Psoas muscle (tissue), 8 donors: ENCODE measurements around the gene HEYL. TPM values are rescaled to one million over a fixed set of nuclear protein-coding genes. Genes with fewer than 3 reads are reported as not detected.

Experiments used
- ATAC-seq, 4 donors: fragments of 200-7000 bp; cut with Tn5 transposase; one replicate each; pipeline ENCODE4 v1.9.1; 2020; ENCODE audit warnings: moderate library complexity in 3 of 4, mild to moderate bottlenecking in 2 of 4
- DNase-seq, 2 donors: peaks; one replicate each; pipeline ENCODE4 v3.0.0-alpha.2; 2020
- H3K27ac ChIP-seq: fragments of 200-600 bp; one replicate; pipeline ENCODE4 v1.8.0; 2022
- H3K27me3 ChIP-seq, 3 donors: fragments of 200-600 bp in 1 of 3; one replicate each; pipeline versions ENCODE4 v1.6.1 to v1.8.0; 2013 to 2022; ENCODE audit warnings: low read length in 2 of 3, mild to moderate bottlenecking in 2 of 3, moderate library complexity in 1 of 3; ENCODE audit not compliant: insufficient read depth in 3 of 3
- H3K36me3 ChIP-seq, 2 donors: fragments of 200-600 bp in 1 of 2; one replicate each; pipeline versions ENCODE4 v1.6.1 to v1.8.0; 2013 to 2022; ENCODE audit warnings: low read depth in 1 of 2, mild to moderate bottlenecking in 1 of 2, moderate library complexity in 1 of 2; ENCODE audit not compliant: insufficient read depth in 1 of 2
- H3K4me1 ChIP-seq: fragments of 200-600 bp; one replicate; pipeline ENCODE4 v1.8.0; 2022
- H3K4me3 ChIP-seq: fragments of 200-600 bp; one replicate; pipeline ENCODE4 v1.8.0; 2022; ENCODE audit warnings: mild to moderate bottlenecking
- H3K9me3 ChIP-seq: fragments of 200-600 bp; one replicate; pipeline ENCODE4 v1.8.0; 2022
- WGBS, 3 donors: extraction: QIAGEN DNeasy Blood & Tissue Kit; methylation state at CpG; one replicate each; pipeline versions ENCODE4 v1.1.6 to v1.1.7; 2013; 5-methylcytosine and 5-hydroxymethylcytosine counted together
- intact Hi-C, 2 donors: fragments of 100-400 bp; cut with DNase I; formaldehyde crosslinking; loops; one replicate each; pipeline versions ENCODE4 v1.11.0 to v1.14.2; 2022
- polyA plus RNA-seq, 3 donors: library from polyadenylated mRNA; stranded (reverse); fragments of 200-250 nt; gene quantifications; one replicate each; pipeline ENCODE4 v1.2.3, GENCODE V29; 2013
- total RNA-seq, 4 donors: library from RNA; stranded (reverse); fragmentation: NEBNext Ultra II Directional in 2 of 4; extraction: Animal tissue kit (Norgen Biotek cat#: 25700) in 2 of 4; gene quantifications; one replicate each; pipeline versions ENCODE4 v1.2.1 to v1.2.4, GENCODE V29; 2021 to 2023
- TF ChIP-seq, protein P1 (sequence below): fragments of 200-600 bp; IDR thresholded peaks from one replicate; pipeline ENCODE4 v1.8.0; 2022; ENCODE audit warnings: antibody characterized with exemption
- donor health status: healthy with polysubstance abuse.
- donor health status: DM: no; HTN: no; CAD: no; lungs with moderate emphysema.
- donor health status: Bipolar disorder and iron deficiency.
- donor health status: healthy.
- donor health status: DM: yes; HTN: yes; CAD: no.
- donor health status: DM: no; HTN: no; CAD: no.
- donor health status: DM: no; HTN: no; CAD: no.
- donor health status: DM: yes; HTN: yes; CAD: no.

Gene HEYL
- total and polyA plus RNA-seq, 7 donors: 2.1 to 10.0 (median 5.8) TPM

DNA sequence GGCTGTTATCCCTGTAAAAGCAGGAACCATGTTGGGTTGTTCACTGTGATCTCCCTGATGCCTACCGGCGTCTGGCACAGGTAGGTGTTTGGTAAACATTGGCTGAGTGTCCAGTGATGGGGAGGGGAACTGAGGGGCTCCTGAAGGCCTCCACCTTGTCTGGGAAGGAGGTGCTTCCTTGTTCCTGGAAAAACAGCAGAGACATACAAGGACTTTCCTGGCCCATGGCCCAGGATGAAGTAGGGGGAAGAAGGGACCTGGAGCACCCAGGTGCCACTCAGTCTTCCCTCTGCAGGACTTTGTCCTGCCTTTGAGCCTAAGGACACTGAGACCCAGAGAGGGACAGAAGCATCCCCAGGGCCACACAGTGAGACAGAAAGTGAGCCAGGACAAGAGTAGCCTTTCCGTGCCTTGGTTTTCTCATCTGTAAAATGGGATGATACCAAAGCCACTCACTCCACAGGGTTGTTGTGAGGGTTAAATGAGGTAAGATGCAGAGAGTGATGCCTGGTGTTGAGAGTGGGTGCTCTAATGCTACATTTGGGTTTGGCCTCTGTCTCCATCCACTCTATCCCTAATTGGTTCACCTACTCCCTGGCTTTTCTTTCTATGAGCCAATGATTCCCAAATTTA lies 6.1 kb upstream of the HEYL start:
- 73 to 89% (median 75%) methylated on average over 3 of the region's 3 CpGs for WGBS, 3 donors
- ATAC-seq (no peak), DNase-seq (no peak)
- no peaks in the 10 kb centered on the region for H3K27me3 ChIP-seq
- H3K27ac ChIP-seq: no peak overlapping the region
- no peaks in the 10 kb centered on the region for H3K36me3 ChIP-seq
- peaks cover 18% of the 10 kb centered on the region for H3K4me1 ChIP-seq
- intact Hi-C loops: no loop called here
- TF ChIP-seq, protein P1, sequence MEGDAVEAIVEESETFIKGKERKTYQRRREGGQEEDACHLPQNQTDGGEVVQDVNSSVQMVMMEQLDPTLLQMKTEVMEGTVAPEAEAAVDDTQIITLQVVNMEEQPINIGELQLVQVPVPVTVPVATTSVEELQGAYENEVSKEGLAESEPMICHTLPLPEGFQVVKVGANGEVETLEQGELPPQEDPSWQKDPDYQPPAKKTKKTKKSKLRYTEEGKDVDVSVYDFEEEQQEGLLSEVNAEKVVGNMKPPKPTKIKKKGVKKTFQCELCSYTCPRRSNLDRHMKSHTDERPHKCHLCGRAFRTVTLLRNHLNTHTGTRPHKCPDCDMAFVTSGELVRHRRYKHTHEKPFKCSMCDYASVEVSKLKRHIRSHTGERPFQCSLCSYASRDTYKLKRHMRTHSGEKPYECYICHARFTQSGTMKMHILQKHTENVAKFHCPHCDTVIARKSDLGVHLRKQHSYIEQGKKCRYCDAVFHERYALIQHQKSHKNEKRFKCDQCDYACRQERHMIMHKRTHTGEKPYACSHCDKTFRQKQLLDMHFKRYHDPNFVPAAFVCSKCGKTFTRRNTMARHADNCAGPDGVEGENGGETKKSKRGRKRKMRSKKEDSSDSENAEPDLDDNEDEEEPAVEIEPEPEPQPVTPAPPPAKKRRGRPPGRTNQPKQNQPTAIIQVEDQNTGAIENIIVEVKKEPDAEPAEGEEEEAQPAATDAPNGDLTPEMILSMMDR: no peak
- H3K9me3 ChIP-seq: no peaks in the 10 kb centered on the region
- no peak overlapping the region for H3K4me3 ChIP-seq

DNA sequence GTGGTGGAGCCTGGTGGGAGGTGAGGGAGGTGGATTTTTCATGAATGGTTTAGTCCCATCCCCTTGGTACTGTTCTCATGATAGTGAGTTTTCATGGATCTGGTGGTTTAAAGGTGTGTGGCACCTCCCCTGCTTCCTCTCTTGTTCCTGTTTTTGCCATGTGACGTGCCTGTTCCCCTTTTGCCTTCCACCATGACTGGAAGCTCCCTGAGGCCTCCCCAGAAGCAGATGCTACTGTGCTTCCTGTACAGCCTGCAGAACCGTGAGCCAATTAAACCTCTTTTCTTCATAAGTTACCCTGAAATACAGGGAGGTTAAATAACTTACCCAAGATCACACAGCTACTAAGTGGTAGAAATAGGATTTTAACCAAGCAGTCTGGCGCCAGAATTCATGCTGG lies 4.3 kb upstream of the HEYL start:
- ATAC-seq (no peak), DNase-seq (no peak)
- H3K36me3 ChIP-seq: no peaks in the 10 kb centered on the region
- H3K4me3 ChIP-seq: no peak overlapping the region
- H3K4me1 ChIP-seq: peaks cover 18% of the 10 kb centered on the region
- no peaks in the 10 kb centered on the region for H3K9me3 ChIP-seq
- WGBS, 3 donors: 89 to 93% (median 90%) methylated on average over 3 of the region's 3 CpGs
- H3K27ac ChIP-seq: peak overlapping the region; percentile 72
- intact Hi-C loops: no loop called here
- H3K27me3 ChIP-seq: no peaks in the 10 kb centered on the region
- TF ChIP-seq, protein P1: no peak

DNA sequence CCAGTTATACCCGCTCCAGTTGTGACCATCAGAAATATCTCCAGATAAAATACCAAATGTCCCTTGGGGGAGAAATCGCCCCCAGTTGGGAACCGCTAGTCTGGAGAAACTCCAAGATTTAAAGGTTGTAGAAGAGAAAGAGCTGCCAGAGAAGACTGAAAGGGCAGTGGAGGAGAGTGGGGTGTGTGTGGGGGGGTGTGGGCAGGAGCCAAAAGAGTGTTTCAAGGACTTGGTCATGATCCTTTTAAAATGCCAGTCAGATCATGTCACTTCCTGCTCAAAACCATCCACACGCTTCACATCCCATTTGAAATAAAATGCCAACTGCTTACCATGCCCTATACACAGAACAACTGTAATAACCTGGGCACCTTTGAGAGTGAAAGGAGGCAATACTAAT lies 3.4 kb upstream of the HEYL start:
- Histone ChIP-seq H3K4me3 (no peak overlapping the region), H3K9me3 (no peaks in the 10 kb centered on the region), H3K36me3 (no peaks in the 10 kb centered on the region), H3K4me1 (peaks cover 18% of the 10 kb centered on the region), H3K27me3 (no peaks in the 10 kb centered on the region), H3K27ac (peak overlapping the region; percentile 72)
- DNase-seq (no peak), ATAC-seq (peak; percentile 55 to 66 (median 61))
- intact Hi-C loops: no loop called here
- WGBS, 3 donors: 17 to 35% (median 22%) methylated on average over 4 of the region's 4 CpGs
- TF ChIP-seq, protein P1: no peak

DNA sequence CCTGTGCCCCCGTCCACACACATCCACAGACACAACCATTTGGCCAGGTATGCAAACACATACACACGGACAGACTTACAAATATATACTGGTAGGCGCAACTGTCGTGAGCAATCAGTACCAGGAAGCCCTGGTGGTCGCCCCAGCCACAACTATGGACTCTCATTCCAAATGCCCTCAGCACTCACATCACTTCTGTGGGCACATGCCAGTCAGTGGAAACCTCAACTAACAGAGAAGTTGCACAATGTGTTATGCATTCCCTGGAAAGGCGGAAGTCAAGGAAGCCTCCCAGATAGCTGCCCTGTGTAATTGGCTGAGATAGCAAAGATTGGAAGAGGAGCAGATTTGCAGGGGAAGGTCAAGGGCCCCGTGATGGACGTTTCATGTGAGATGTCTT lies 1.4 kb upstream of the HEYL start:
- Histone ChIP-seq H3K27me3 (no peaks in the 10 kb centered on the region), H3K27ac (no peak overlapping the region), H3K4me1 (peaks cover 14% of the 10 kb centered on the region), H3K36me3 (no peaks in the 10 kb centered on the region), H3K4me3 (no peak overlapping the region), H3K9me3 (no peaks in the 10 kb centered on the region)
- intact Hi-C loops: no loop called here
- 84 to 92% (median 86%) methylated on average over 8 of the region's 8 CpGs for WGBS, 3 donors
- TF ChIP-seq, protein P1: no peak
- no peak for DNase-seq
- ATAC-seq: no peak

DNA sequence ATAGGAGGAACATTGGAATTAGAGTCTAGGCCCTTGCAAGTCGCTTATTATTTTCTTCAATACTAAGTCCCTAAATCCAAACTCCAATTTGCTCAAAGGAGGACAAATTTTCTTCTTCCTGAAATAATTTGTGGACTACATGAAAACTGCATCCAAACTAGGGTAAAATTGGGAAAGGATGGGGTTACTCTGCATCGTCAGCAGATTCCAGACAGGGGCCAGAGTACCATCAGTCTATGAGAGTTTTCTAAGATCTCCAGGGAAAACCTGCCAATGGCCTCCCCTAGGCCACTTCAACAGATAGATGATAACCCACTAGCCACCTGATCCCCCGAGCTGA lies 508 bp downstream of the HEYL start:
- peak overlapping the region; percentile 72 for H3K27ac ChIP-seq
- no peak for ATAC-seq

More for the DNA sequence above, 508 bp downstream of the HEYL start:
- H3K4me3 ChIP-seq: peak overlapping the region; percentile 70
- DNase-seq: no peak
- no peaks in the 10 kb centered on the region for H3K9me3 ChIP-seq
- intact Hi-C loops: no loop called here
- H3K27me3 ChIP-seq: no peaks in the 10 kb centered on the region
- TF ChIP-seq, protein P1: no peak
- H3K4me1 ChIP-seq: peaks cover 14% of the 10 kb centered on the region
- H3K36me3 ChIP-seq: no peaks in the 10 kb centered on the region
- 46 to 59% (median 53%) methylated on average over 3 of the region's 3 CpGs for WGBS, 3 donors
